Measurements from ENCODE around the gene SRR. TPM values are rescaled to one million over a fixed set of nuclear protein-coding genes. Genes with fewer than 3 reads are reported as not detected.

Gene SRR

Small RNA genes lying within 50 kb of the gene (small RNA-seq; reads per million reads assigned to genes)
- gene AC006435.3 (ENCODE audit: low read depth) (not detected), gene SNORD91A (ENCODE audit: low read depth) (363 reads per million, percentile 95 among the genes with 10 or more reads in this experiment), gene SNORD91B (ENCODE audit: low read depth) (93.8 reads per million, percentile 92 among the genes with 10 or more reads in this experiment)
